GM04504 (cell line): ENCODE measurements around the gene LMNA.
"Not testable (repeated sequence)": the region's sequence is repeated elsewhere in the genome, so short reads cannot be mapped to it uniquely, and the experiment has no call there.

Experiments
- DNase-seq: peaks from one replicate; pipeline ENCODE4 v3.0.0-alpha.2; 2012; ENCODE audit warnings: low read depth

The LMNA gene

GRCh38 chr1:156114101-156114918 lies at the start of gene LMNA:
TSS of gene LMNA (plus strand) at chr1:156114711. CDS start at chr1:156114919, 208 bp downstream.
- peak; percentile 93 for DNase-seq

- DNase-seq = no peak
Measured at GRCh38 chr1:156065212-156065611, 49.3 kb upstream of the LMNA start.

GRCh38 chr1:156065871-156066270 lies 48.6 kb upstream of the LMNA start:
- DNase-seq = no peak

GRCh38 chr1:156067262-156067661 lies 47.2 kb upstream of the LMNA start:
- no peak for DNase-seq

- no peak for DNase-seq
Measured at GRCh38 chr1:156069490-156070455, 44.7 kb upstream of the LMNA start.

GRCh38 chr1:156070548-156070947 lies 44.0 kb upstream of the LMNA start:
- no peak for DNase-seq

- not testable (repeated sequence) for DNase-seq
Measured at GRCh38 chr1:156071332-156071816, 43.1 kb upstream of the LMNA start.

- DNase-seq = no peak
Measured at GRCh38 chr1:156072251-156072650, 42.3 kb upstream of the LMNA start.

GRCh38 chr1:156073110-156073687 lies 41.3 kb upstream of the LMNA start:
- DNase-seq = no peak

- no peak for DNase-seq
Measured at GRCh38 chr1:156073740-156074139, 40.8 kb upstream of the LMNA start.

- no peak for DNase-seq
Measured at GRCh38 chr1:156074661-156075060, 39.9 kb upstream of the LMNA start.

- no peak for DNase-seq
Measured at GRCh38 chr1:156075162-156075561, 39.3 kb upstream of the LMNA start.

- DNase-seq = no peak
Measured at GRCh38 chr1:156075775-156076204, 38.7 kb upstream of the LMNA start.

GRCh38 chr1:156076609-156077429 lies 37.7 kb upstream of the LMNA start:
- DNase-seq = no peak

GRCh38 chr1:156077430-156077760 lies 37.1 kb upstream of the LMNA start:
- no peak for DNase-seq

GRCh38 chr1:156078728-156079127 lies 35.8 kb upstream of the LMNA start:
- DNase-seq = no peak

- no peak for DNase-seq
Measured at GRCh38 chr1:156079762-156080161, 34.7 kb upstream of the LMNA start.

- no peak for DNase-seq
Measured at GRCh38 chr1:156080241-156080862, 34.2 kb upstream of the LMNA start.

- no peak for DNase-seq
Measured at GRCh38 chr1:156080863-156081179, 33.7 kb upstream of the LMNA start.

- DNase-seq = no peak
Measured at GRCh38 chr1:156081180-156081916, 33.2 kb upstream of the LMNA start.

- no peak for DNase-seq
Measured at GRCh38 chr1:156081917-156082308, 32.6 kb upstream of the LMNA start.
